Mesenchymal stem cell (in vitro differentiated cells and primary cell): ENCODE measurements around the gene TMEM267. TPM values are rescaled to one million over a fixed set of nuclear protein-coding genes. Genes with fewer than 3 reads are reported as not detected.

Source experiments
- DNase-seq: peaks from one replicate; pipeline ENCODE4 v3.0.0-alpha.2; 2013
- H2AFZ ChIP-seq: one replicate; pipeline ENCODE4 v1.6.1; 2013; ENCODE audit warnings: low read depth, mild to moderate bottlenecking, control low read depth, inconsistent platforms, low read length, moderate library complexity
- H2AK5ac ChIP-seq: 2 replicates; pipeline ENCODE4 v1.6.1; 2013; ENCODE audit warnings: low read length, moderate library complexity, mild to moderate bottlenecking, inconsistent platforms; ENCODE audit not compliant: severe bottlenecking
- H2BK120ac ChIP-seq: one replicate; pipeline ENCODE4 v1.6.1; 2013; ENCODE audit warnings: low read depth, mild to moderate bottlenecking, inconsistent platforms, low read length, moderate library complexity
- H2BK12ac ChIP-seq, 2 experiments: one replicate each; pipeline ENCODE4 v1.6.1; 2013; ENCODE audit warnings: inconsistent platforms in 2 of 2, low read length in 2 of 2, mild to moderate bottlenecking in 2 of 2, moderate library complexity in 2 of 2, control low read depth in 1 of 2
- H2BK15ac ChIP-seq: one replicate; pipeline ENCODE4 v1.6.1; 2013; ENCODE audit warnings: mild to moderate bottlenecking, low read depth, inconsistent platforms; ENCODE audit not compliant: poor library complexity, severe bottlenecking
- H2BK5ac ChIP-seq: 2 replicates; pipeline ENCODE4 v1.6.1; 2013; ENCODE audit warnings: low read depth, mild to moderate bottlenecking, low read length, control low read depth, inconsistent platforms; ENCODE audit not compliant: poor library complexity, severe bottlenecking
- H3K14ac ChIP-seq, 2 experiments: one replicate each; pipeline ENCODE4 v1.6.1; 2013; ENCODE audit warnings: inconsistent platforms in 2 of 2, low read length in 2 of 2, control low read depth in 1 of 2, mild to moderate bottlenecking in 1 of 2, moderate library complexity in 1 of 2
- H3K18ac ChIP-seq, 2 experiments: one replicate each; pipeline ENCODE4 v1.6.1; 2013; ENCODE audit warnings: inconsistent platforms in 2 of 2, low read length in 2 of 2, control low read depth in 1 of 2, low read depth in 1 of 2, mild to moderate bottlenecking in 1 of 2
- H3K23ac ChIP-seq, 2 experiments: one replicate each; pipeline ENCODE4 v1.6.1; 2013; ENCODE audit warnings: inconsistent platforms in 2 of 2, low read length in 2 of 2, mild to moderate bottlenecking in 2 of 2, moderate library complexity in 2 of 2, control low read depth in 1 of 2
- H3K27ac ChIP-seq: 2 replicates; pipeline ENCODE4 v1.5.1; 2013; ENCODE audit warnings: mild to moderate bottlenecking, moderate library complexity, low read length, control low read depth, inconsistent platforms; ENCODE audit not compliant: poor library complexity, severe bottlenecking
- H3K27me3 ChIP-seq, 2 experiments: 2 replicates each; pipeline versions ENCODE4 v1.6.1 to v1.7.0; 2013; ENCODE audit warnings: low read length in 2 of 2, mild to moderate bottlenecking in 2 of 2, moderate library complexity in 2 of 2, control low read depth in 1 of 2, inconsistent platforms in 1 of 2; ENCODE audit not compliant: control insufficient read depth in 1 of 2, insufficient read depth in 1 of 2
- H3K36me3 ChIP-seq, 2 experiments: 2 replicates each; pipeline versions ENCODE4 v1.6.1 to v1.7.0; 2013; ENCODE audit warnings: low read length in 2 of 2, control low read depth in 1 of 2, inconsistent platforms in 1 of 2, low read depth in 1 of 2, mild to moderate bottlenecking in 1 of 2; ENCODE audit not compliant: insufficient read depth in 2 of 2, control insufficient read depth in 1 of 2
- H3K4ac ChIP-seq, 2 experiments: one replicate each; pipeline ENCODE4 v1.6.1; 2013; ENCODE audit warnings: inconsistent platforms in 2 of 2, low read length in 2 of 2, mild to moderate bottlenecking in 2 of 2, moderate library complexity in 2 of 2, control low read depth in 1 of 2, low read depth in 1 of 2
- H3K4me1 ChIP-seq: 2 replicates; pipeline ENCODE4 v1.6.1; 2013; ENCODE audit warnings: low read depth, low read length, control low read depth; ENCODE audit not compliant: control insufficient read depth, insufficient read depth
- H3K4me2 ChIP-seq: 2 replicates; pipeline ENCODE4 v1.6.1; 2013; ENCODE audit warnings: low read length, mild to moderate bottlenecking, inconsistent platforms; ENCODE audit not compliant: poor library complexity, severe bottlenecking
- H3K4me3 ChIP-seq, 2 experiments: 2 replicates each; pipeline versions ENCODE4 v1.5.1 to v1.7.0; 2013; ENCODE audit warnings: low read length in 2 of 2, mild to moderate bottlenecking in 2 of 2, control low read depth in 1 of 2, low read depth in 1 of 2; ENCODE audit not compliant: insufficient read depth in 1 of 2
- H3K79me1 ChIP-seq: replicated peaks from 2 replicates; pipeline ENCODE4 v1.6.1; 2013; ENCODE audit warnings: mild to moderate bottlenecking, control low read depth, low read length, inconsistent platforms; ENCODE audit not compliant: poor library complexity, severe bottlenecking
- H3K9ac ChIP-seq: 2 replicates; pipeline ENCODE4 v1.7.0; 2013; ENCODE audit warnings: mild to moderate bottlenecking, low read length, moderate library complexity
- H3K9me3 ChIP-seq: 2 replicates; pipeline ENCODE4 v1.7.0; 2013; ENCODE audit warnings: mild to moderate bottlenecking, low read length; ENCODE audit not compliant: control insufficient read depth
- H4K8ac ChIP-seq: one replicate; pipeline ENCODE4 v1.6.1; 2013; ENCODE audit warnings: inconsistent platforms, mild to moderate bottlenecking, low read length, moderate library complexity
- H4K91ac ChIP-seq: one replicate; pipeline ENCODE4 v1.6.1; 2013; ENCODE audit warnings: mild to moderate bottlenecking, low read length, inconsistent platforms
- WGBS: methylation state at CpG from one replicate; pipeline ENCODE4 v1.1.7; 2013; ENCODE audit warnings: mixed read lengths; 5-methylcytosine and 5-hydroxymethylcytosine counted together
- polyA plus RNA-seq, 2 experiments: library from polyadenylated mRNA; stranded (reverse); fragments of 200-250 nt; gene quantifications; one replicate each; pipeline ENCODE4 v1.2.3, GENCODE V29; 2013

The TMEM267 gene, protein sequence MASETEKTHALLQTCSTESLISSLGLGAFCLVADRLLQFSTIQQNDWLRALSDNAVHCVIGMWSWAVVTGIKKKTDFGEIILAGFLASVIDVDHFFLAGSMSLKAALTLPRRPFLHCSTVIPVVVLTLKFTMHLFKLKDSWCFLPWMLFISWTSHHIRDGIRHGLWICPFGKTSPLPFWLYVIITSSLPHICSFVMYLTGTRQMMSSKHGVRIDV
- polyA plus RNA-seq (2013, experiment 1 of 2): 11.5 TPM
- polyA plus RNA-seq (2013, experiment 2 of 2): 12.4 TPM

GRCh38 chr5:43483298-43484105, at the start of gene TMEM267:
Gene TMEM267, minus strand, starts transcription at chr5:43483865. Its CDS starts 29,896 bp downstream, at chr5:43453969.
- Histone ChIP-seq H3K79me1 (peaks cover 3% of the 10 kb centered on the region), H3K14ac (peak within 1 kb of the TSS in 1 of 2 experiments; percentile 73), H3K4me3 (peak within 1 kb of the TSS; percentile 82 to 84), H2BK15ac (peak within 1 kb of the TSS; percentile 93), H3K4me2 (peak within 1 kb of the TSS; percentile 80), H3K9me3 (no peaks in the 10 kb centered on the region), H2AK5ac (no peak within 1 kb of the TSS), H2BK120ac (peak within 1 kb of the TSS; percentile 86), H3K27ac (peak within 1 kb of the TSS; percentile 95), H3K4me1 (no peaks in the 10 kb centered on the region), H4K8ac (peak within 1 kb of the TSS; percentile 86), H3K18ac (peak within 1 kb of the TSS; percentile 95 to 98), H3K4ac (peak within 1 kb of the TSS; percentile 92 to 96), H4K91ac (peak within 1 kb of the TSS; percentile 89), H3K9ac (peak within 1 kb of the TSS; percentile 100), H2AFZ (peak within 1 kb of the TSS; percentile 97), H3K27me3 (no peaks in the 10 kb centered on the region), H3K23ac (peak within 1 kb of the TSS; percentile 22 to 34), H3K36me3 (peaks cover 0 to 6% of the 10 kb centered on the region in 2 experiments), H2BK5ac (peak within 1 kb of the TSS; percentile 76), H2BK12ac (peak within 1 kb of the TSS in 1 of 2 experiments; percentile 73)
- WGBS: under 1% methylated on average over 49 of the region's 62 CpGs
- DNase-seq: peak; percentile 95

DNA sequence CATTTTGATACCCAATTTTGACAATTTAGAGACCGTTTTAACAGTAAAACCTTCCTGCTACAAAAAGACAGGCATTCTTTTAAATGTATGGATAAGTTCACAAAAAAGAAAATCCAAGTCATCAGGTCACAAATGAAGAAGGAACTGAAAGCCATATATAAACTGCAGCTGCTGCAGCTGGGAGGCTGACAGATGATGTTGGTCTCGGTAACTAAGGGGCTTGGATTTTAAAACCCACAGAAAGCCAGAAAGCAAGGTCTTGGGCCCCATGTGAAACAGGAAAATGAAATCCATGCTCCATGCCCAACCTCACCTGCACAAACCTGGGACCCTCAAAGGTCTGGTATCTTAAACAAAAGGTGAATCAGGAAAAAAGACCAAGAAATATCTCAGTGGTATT, 47.0 kb upstream of the TMEM267 start:
- no peak overlapping the region for H2BK5ac ChIP-seq
- no peak overlapping the region for H2AK5ac ChIP-seq
- H3K36me3 ChIP-seq: peaks cover 12 to 89% of the 10 kb centered on the region in 2 experiments
- H2AFZ ChIP-seq: no peak overlapping the region
- no peak for DNase-seq
- H3K23ac ChIP-seq: no peak overlapping the region
- no peaks in the 10 kb centered on the region for H3K27me3 ChIP-seq
- H3K4me3 ChIP-seq: no peak overlapping the region
- no peak overlapping the region for H4K91ac ChIP-seq
- no peak overlapping the region for H3K4ac ChIP-seq
- WGBS: 100% methylated on average over 1 of the region's 2 CpGs
- peaks cover 13% of the 10 kb centered on the region for H3K79me1 ChIP-seq
- no peak overlapping the region for H4K8ac ChIP-seq
- no peaks in the 10 kb centered on the region for H3K9me3 ChIP-seq
- H3K14ac ChIP-seq: no peak overlapping the region
- H2BK120ac ChIP-seq: no peak overlapping the region
- no peak overlapping the region for H3K18ac ChIP-seq
- H3K27ac ChIP-seq: no peak overlapping the region
- H3K4me2 ChIP-seq: no peak overlapping the region
- H2BK12ac ChIP-seq: no peak overlapping the region
- H3K9ac ChIP-seq: no peak overlapping the region
- no peaks in the 10 kb centered on the region for H3K4me1 ChIP-seq
- H2BK15ac ChIP-seq: no peak overlapping the region

GRCh38 chr5:43523662-43524072, 40.0 kb upstream of the TMEM267 start:
- no peak for DNase-seq
- no peak overlapping the region for H2AFZ ChIP-seq
- no peaks in the 10 kb centered on the region for H3K27me3 ChIP-seq
- no peak overlapping the region for H2BK5ac ChIP-seq
- no peak overlapping the region for H2BK120ac ChIP-seq
- no peaks in the 10 kb centered on the region for H3K9me3 ChIP-seq
- no peak overlapping the region for H3K4me2 ChIP-seq
- no peak overlapping the region for H3K4ac ChIP-seq
- H2BK15ac ChIP-seq: no peak overlapping the region
- H3K23ac ChIP-seq: no peak overlapping the region
- H3K79me1 ChIP-seq: no peaks in the 10 kb centered on the region
- no peak overlapping the region for H4K8ac ChIP-seq
- no peak overlapping the region for H4K91ac ChIP-seq
- peaks cover 10 to 44% of the 10 kb centered on the region in 2 experiments for H3K36me3 ChIP-seq
- H3K18ac ChIP-seq: no peak overlapping the region
- H3K4me1 ChIP-seq: no peaks in the 10 kb centered on the region
- no peak overlapping the region for H2BK12ac ChIP-seq
- H3K27ac ChIP-seq: no peak overlapping the region
- no peak overlapping the region for H3K14ac ChIP-seq
- no peak overlapping the region for H2AK5ac ChIP-seq
- WGBS: 95% methylated on average over 2 of the region's 2 CpGs
- H3K4me3 ChIP-seq: no peak overlapping the region
- no peak overlapping the region for H3K9ac ChIP-seq

GRCh38 chr5:43520615-43521014, 37.0 kb upstream of the TMEM267 start:
- Histone ChIP-seq H3K23ac (no peak overlapping the region), H4K8ac (no peak overlapping the region), H3K27me3 (no peaks in the 10 kb centered on the region), H3K4me2 (no peak overlapping the region), H3K9me3 (no peaks in the 10 kb centered on the region), H3K4ac (no peak overlapping the region), H2BK15ac (no peak overlapping the region), H2BK120ac (no peak overlapping the region), H3K4me1 (no peaks in the 10 kb centered on the region), H2BK12ac (no peak overlapping the region), H3K18ac (no peak overlapping the region), H3K9ac (no peak overlapping the region), H3K4me3 (no peak overlapping the region), H3K14ac (no peak overlapping the region), H4K91ac (no peak overlapping the region), H2AFZ (no peak overlapping the region), H2AK5ac (no peak overlapping the region), H3K36me3 (peaks cover 10 to 23% of the 10 kb centered on the region in 2 experiments), H3K27ac (no peak overlapping the region), H3K79me1 (peaks cover 1% of the 10 kb centered on the region), H2BK5ac (no peak overlapping the region)
- no peak for DNase-seq
- 99% methylated on average over 1 of the region's 1 CpG for WGBS
